GM18873 (cell line): ENCODE data around the gene MCRS1.

Experiments used
- ATAC-seq: cut with Tn5 transposase; IDR thresholded peaks from one replicate; pipeline ENCODE4 v1.9.1; 2021; ENCODE audit warnings: mild to moderate bottlenecking, moderate library complexity, moderate number of reproducible peaks; ENCODE audit not compliant: unreplicated experiment, low FRiP score

The MCRS1 gene

GRCh38 chr12:49557187-49557916 lies 10.6 kb downstream of the MCRS1 start:
- ATAC-seq, result no peak

GRCh38 chr12:49556391-49557186 lies 11.4 kb downstream of the MCRS1 start:
- ATAC-seq, result no peak

GRCh38 chr12:49555631-49556390 lies 12.1 kb downstream of the MCRS1 start:
- no peak for ATAC-seq

GRCh38 chr12:49554266-49554665 lies 13.7 kb downstream of the MCRS1 start:
- ATAC-seq, result no peak

- no peak for ATAC-seq
Observed at GRCh38 chr12:49553512-49554088, 14.3 kb downstream of the MCRS1 start.

- no peak for ATAC-seq
Observed at GRCh38 chr12:49552899-49553298, 15.0 kb downstream of the MCRS1 start.

GRCh38 chr12:49552425-49552824 lies 15.5 kb downstream of the MCRS1 start:
- no peak for ATAC-seq

GRCh38 chr12:49552014-49552413 lies 15.9 kb downstream of the MCRS1 start:
- no peak for ATAC-seq

GRCh38 chr12:49550693-49551252 lies 17.2 kb downstream of the MCRS1 start:
- no peak for ATAC-seq

GRCh38 chr12:49549735-49550692 lies 17.9 kb downstream of the MCRS1 start:
- ATAC-seq, result no peak

- ATAC-seq, result no peak
Observed at GRCh38 chr12:49548822-49549648, 18.9 kb downstream of the MCRS1 start.

GRCh38 chr12:49548481-49548821 lies 19.5 kb downstream of the MCRS1 start:
- ATAC-seq, result no peak

- no peak for ATAC-seq
Observed at GRCh38 chr12:49547090-49547690, 20.8 kb downstream of the MCRS1 start.

- ATAC-seq, result no peak
Observed at GRCh38 chr12:49546481-49546880, 21.5 kb downstream of the MCRS1 start.

GRCh38 chr12:49545815-49546214 lies 22.1 kb downstream of the MCRS1 start:
- ATAC-seq, result no peak

- no peak for ATAC-seq
Observed at GRCh38 chr12:49543914-49544815, 23.8 kb downstream of the MCRS1 start.

GRCh38 chr12:49543221-49543913 lies 24.6 kb downstream of the MCRS1 start:
- ATAC-seq, result no peak
